GM19351 (cell line): ENCODE measurements around the gene OR10H4.
"Not testable (repeated sequence)": the region's sequence is repeated elsewhere in the genome, so short reads cannot be mapped to it uniquely, and the experiment has no call there.

Source experiments
- ATAC-seq: cut with Tn5 transposase; IDR thresholded peaks from one replicate; pipeline ENCODE4 v1.9.1; 2021; ENCODE audit warnings: mild to moderate bottlenecking, moderate library complexity; ENCODE audit not compliant: unreplicated experiment

Gene OR10H4

GRCh38 chr19:15937771-15938170, 11.0 kb upstream of the OR10H4 start:
- ATAC-seq: no peak

GRCh38 chr19:15944401-15944800, 4.4 kb upstream of the OR10H4 start:
- ATAC-seq: no peak

GRCh38 chr19:15945301-15945700, 3.5 kb upstream of the OR10H4 start:
- no peak for ATAC-seq

- ATAC-seq: no peak
Observed at GRCh38 chr19:15954820-15955219, 6.0 kb downstream of the OR10H4 start.

GRCh38 chr19:15962319-15962718, 13.5 kb downstream of the OR10H4 start:
- ATAC-seq: no peak

- no peak for ATAC-seq
Observed at GRCh38 chr19:15964231-15964630, 15.4 kb downstream of the OR10H4 start.

GRCh38 chr19:15971224-15971780, 22.5 kb downstream of the OR10H4 start:
- ATAC-seq: no peak

- ATAC-seq: not testable (repeated sequence)
Observed at GRCh38 chr19:15972043-15972442, 23.2 kb downstream of the OR10H4 start.

- no peak for ATAC-seq
Observed at GRCh38 chr19:15974856-15975255, 26.0 kb downstream of the OR10H4 start.

- no peak for ATAC-seq
Observed at GRCh38 chr19:15976836-15977689, 28.3 kb downstream of the OR10H4 start.

- ATAC-seq: no peak
Observed at GRCh38 chr19:15977690-15978089, 28.9 kb downstream of the OR10H4 start.

- no peak for ATAC-seq
Observed at GRCh38 chr19:15979293-15979692, 30.5 kb downstream of the OR10H4 start.

- ATAC-seq: not testable (repeated sequence)
Observed at GRCh38 chr19:15985831-15986230, 37.0 kb downstream of the OR10H4 start.

- ATAC-seq: no peak
Observed at GRCh38 chr19:15986701-15987100, 37.9 kb downstream of the OR10H4 start.

- no peak for ATAC-seq
Observed at GRCh38 chr19:15989889-15990288, 41.1 kb downstream of the OR10H4 start.

- no peak for ATAC-seq
Observed at GRCh38 chr19:15991602-15992001, 42.8 kb downstream of the OR10H4 start.

GRCh38 chr19:15992014-15992413, 43.2 kb downstream of the OR10H4 start:
- no peak for ATAC-seq

- ATAC-seq: no peak
Observed at GRCh38 chr19:15995536-15995935, 46.7 kb downstream of the OR10H4 start.

- no peak for ATAC-seq
Observed at GRCh38 chr19:15998166-15998565, 49.4 kb downstream of the OR10H4 start.
